SK-N-SH (cell line): ENCODE results near the gene ZC3H13. TPM values are rescaled to one million over a fixed set of nuclear protein-coding genes. Genes with fewer than 3 reads are reported as not detected.

Experiments
- CTCF ChIA-PET: fragments of 300-600, 350-600 bp; formaldehyde crosslinking; extraction: SDS; loops from one replicate; lab custom pipeline; 2021; lab: Yijun Ruan, JAX
- POLR2A ChIA-PET: fragments of 350-600 bp; sonication (Branson Sonifier 250); formaldehyde crosslinking; extraction: SDS; loops from one replicate; lab custom pipeline; 2020; ENCODE audit warnings: antibody characterized with exemption, inconsistent platforms; lab: Yijun Ruan, JAX
- DNase-seq: peaks from one replicate; pipeline ENCODE4 v3.0.0; 2012
- H2AFZ ChIP-seq: fragments of 200-600 bp; sonication (generic); 2 replicates; pipeline ENCODE4 v1.8.1; 2016; ENCODE audit warnings: antibody characterized with exemption, mild to moderate bottlenecking, low read depth
- H3F3A ChIP-seq: fragments of 200-600 bp; sonication (generic); replicated peaks from 2 replicates; pipeline ENCODE3; 2016; ENCODE audit warnings: antibody characterized with exemption, mild to moderate bottlenecking; ENCODE audit not compliant: insufficient read depth
- H3K27ac ChIP-seq, 2 experiments: fragments of 200-500 bp in 1 of 2; fragments of 200-600 bp in 1 of 2; sonication (Bioruptor generic) in 1 of 2; sonication (generic), shearing (Covaris generic) in 1 of 2; 2 replicates each; pipeline versions ENCODE4 v1.5.1 to v1.6.1; 2014 to 2016; ENCODE audit warnings: low read depth in 2 of 2, inconsistent platforms in 1 of 2, low read length in 1 of 2, mild to moderate bottlenecking in 1 of 2, mixed read lengths in 1 of 2
- H3K27me3 ChIP-seq: fragments of 200-600 bp; sonication (generic), shearing (Covaris generic); 2 replicates; pipeline ENCODE4 v1.6.1; 2016; ENCODE audit warnings: mixed run types; ENCODE audit not compliant: insufficient read depth
- H3K36me3 ChIP-seq, 2 experiments: fragments of 200-500 bp in 1 of 2; fragments of 200-600 bp in 1 of 2; sonication (Bioruptor generic) in 1 of 2; sonication (generic) in 1 of 2; replicated peaks in 1 of 2; 2 replicates each; pipeline versions ENCODE3 to v1.5.1; 2014 to 2016; ENCODE audit warnings: low read length in 1 of 2, mild to moderate bottlenecking in 1 of 2; ENCODE audit not compliant: insufficient read depth in 2 of 2, control insufficient read depth in 1 of 2
- H3K4me1 ChIP-seq, 2 experiments: fragments of 200-500 bp in 1 of 2; fragments of 200-600 bp in 1 of 2; sonication (Bioruptor generic) in 1 of 2; sonication (generic), shearing (Covaris generic) in 1 of 2; 2 replicates each; pipeline versions ENCODE4 v1.5.1 to v1.6.1; 2014 to 2016; ENCODE audit warnings: low read depth in 1 of 2, low read length in 1 of 2, mixed run types in 1 of 2; ENCODE audit not compliant: insufficient read depth in 2 of 2, control insufficient read depth in 1 of 2
- H3K4me2 ChIP-seq: fragments of 200-600 bp; sonication (generic), shearing (Covaris generic); 2 replicates; pipeline ENCODE4 v1.6.1; 2017; ENCODE audit warnings: mixed run types
- H3K4me3 ChIP-seq, 2 experiments: fragments of 200-500 bp in 1 of 2; fragments of 200-600 bp in 1 of 2; sonication (Bioruptor generic) in 1 of 2; sonication (generic), shearing (Covaris generic) in 1 of 2; 2 replicates each; pipeline versions ENCODE4 v1.5.1 to v1.8.1; 2014 to 2016; ENCODE audit warnings: low read depth in 2 of 2, inconsistent platforms in 1 of 2, low read length in 1 of 2, mild to moderate bottlenecking in 1 of 2, mixed read lengths in 1 of 2, moderate library complexity in 1 of 2
- H3K79me2 ChIP-seq: fragments of 200-600 bp; sonication (generic); 2 replicates; pipeline ENCODE4 v1.8.1; 2017; ENCODE audit warnings: mild to moderate bottlenecking; ENCODE audit not compliant: insufficient read depth
- H3K9ac ChIP-seq: fragments of 200-600 bp; sonication (generic); 2 replicates; pipeline ENCODE4 v1.6.1; 2017; ENCODE audit warnings: mixed run types
- H3K9me2 ChIP-seq: fragments of 200-600 bp; sonication (generic); 2 replicates; pipeline ENCODE4 v1.6.1; 2017; ENCODE audit warnings: mixed run types
- H3K9me3 ChIP-seq: fragments of 200-600 bp; sonication (generic); 2 replicates; pipeline ENCODE4 v1.6.1; 2017; ENCODE audit warnings: mixed run types, mild to moderate bottlenecking, moderate library complexity
- H4K20me1 ChIP-seq: fragments of 200-600 bp; sonication (generic); 2 replicates; pipeline ENCODE4 v1.6.1; 2017; ENCODE audit warnings: mild to moderate bottlenecking, mixed run types; ENCODE audit not compliant: insufficient read depth
- ELF1 ChIP-seq: IDR thresholded peaks from 2 replicates; pipeline ENCODE4 v1.4.0; 2012
- EP300 ChIP-seq, 2 experiments: IDR thresholded peaks; 2 replicates each; pipeline versions ENCODE4 v1.4.0 to v1.6.1; 2012; ENCODE audit warnings: borderline replicate concordance in 1 of 2, low read depth in 1 of 2, low read length in 1 of 2
- FOXJ3 ChIP-seq: sonication (generic); formaldehyde crosslinking; IDR thresholded peaks from 2 replicates; pipeline ENCODE4 v1.5.1; 2020; ENCODE audit warnings: mild to moderate bottlenecking, missing genetic modification reagents
- FOXM1 ChIP-seq: IDR thresholded peaks from 2 replicates; pipeline ENCODE4 v1.4.0; 2012; ENCODE audit warnings: low read depth, mild to moderate bottlenecking
- GATA2 ChIP-seq: sonication (generic); formaldehyde crosslinking; IDR thresholded peaks from 2 replicates; pipeline ENCODE4 v1.5.0; 2020; ENCODE audit warnings: mild to moderate bottlenecking, missing genetic modification reagents
- MXI1 ChIP-seq: IDR thresholded peaks from 2 replicates; pipeline ENCODE4 v1.6.1; 2012; ENCODE audit warnings: mild to moderate bottlenecking, low read depth, low read length, improper control_type of control experiment
- NFIC ChIP-seq: IDR thresholded peaks from 2 replicates; pipeline ENCODE4 v1.4.0; 2012; ENCODE audit warnings: borderline replicate concordance
- NRF1 ChIP-seq: IDR thresholded peaks from 2 replicates; pipeline ENCODE4 v1.6.1; 2012; ENCODE audit warnings: low read depth, mild to moderate bottlenecking, low read length
- POLR2AphosphoS5 ChIP-seq: IDR thresholded peaks from 2 replicates; pipeline ENCODE4 v1.6.1; 2012; ENCODE audit warnings: low read depth, low read length
- RAD21 ChIP-seq: IDR thresholded peaks from 2 replicates; pipeline ENCODE4 v1.6.1; 2012; ENCODE audit warnings: mild to moderate bottlenecking, low read length
- RFX5 ChIP-seq: IDR thresholded peaks from 2 replicates; pipeline ENCODE4 v1.6.1; 2012; ENCODE audit warnings: mild to moderate bottlenecking, improper control_type of control experiment, low read length
- SMC3 ChIP-seq: IDR thresholded peaks from 2 replicates; pipeline ENCODE4 v1.6.1; 2012; ENCODE audit warnings: low read depth, low read length, improper control_type of control experiment
- TAF1 ChIP-seq: IDR thresholded peaks from 2 replicates; pipeline ENCODE4 v1.6.1; 2012; ENCODE audit warnings: low read depth, mild to moderate bottlenecking, low read length, moderate library complexity, borderline replicate concordance
- YY1 ChIP-seq: IDR thresholded peaks from 2 replicates; pipeline ENCODE4 v1.4.0; 2012; ENCODE audit warnings: low read depth, mild to moderate bottlenecking
- whole genome bisulfite sequencing: methylation state at CpG from one replicate; pipeline ENCODE4 v1.1.6; 2017; ENCODE audit warnings: low lambda C conversion rate; 5-methylcytosine and 5-hydroxymethylcytosine counted together
- polyA plus RNA-seq, 3 experiments: library from polyadenylated mRNA; depleted of rRNA; stranded (reverse); fragments of >200 nt; gene quantifications; 2 replicates each; pipeline ENCODE4 v1.2.3, GENCODE V29; 2012
- TF ChIP-seq, protein P1 (sequence below): IDR thresholded peaks from 2 replicates; pipeline ENCODE4; 2012
- TF ChIP-seq, protein P2 (sequence below): IDR thresholded peaks from 2 replicates; pipeline ENCODE4 v1.4.0; 2012; ENCODE audit warnings: low read depth, borderline replicate concordance
- TF ChIP-seq, protein P3 (sequence below): fragments of 150-350 bp; IDR thresholded peaks from 2 replicates; pipeline ENCODE4 v1.6.1; 2016; ENCODE audit warnings: mild to moderate bottlenecking, low read depth, low read length
- TF ChIP-seq, protein P4 (sequence below): fragments of 200-600 bp; sonication (generic); IDR thresholded peaks from 2 replicates; pipeline ENCODE4 v1.6.1; 2017; ENCODE audit warnings: antibody characterized with exemption, mild to moderate bottlenecking, moderate library complexity

Gene ZC3H13
- polyA plus RNA-seq, 1 of the 3 experiments (the other 2 are of a cell fraction): 4.4 TPM

DNA sequence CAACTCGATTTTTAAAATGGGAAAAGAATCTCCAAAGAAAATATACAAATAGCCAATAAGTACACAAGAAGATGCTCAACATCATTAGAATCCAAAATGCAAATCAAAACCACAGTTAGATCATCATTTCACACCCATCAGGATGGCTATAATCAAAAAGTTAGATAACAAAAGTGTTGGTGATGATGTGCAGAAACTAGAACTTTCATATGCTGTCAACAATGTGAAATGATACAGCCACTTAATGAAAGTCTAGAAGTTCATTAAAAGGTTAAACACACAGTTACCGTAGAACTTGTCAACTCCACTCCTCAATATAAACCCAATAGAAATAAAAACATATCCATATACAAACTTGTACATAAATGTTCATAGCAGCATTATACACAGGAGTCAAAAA lies 11.8 kb downstream of the ZC3H13 start:
- no peaks in the 10 kb centered on the region for H3K9me2 ChIP-seq
- WGBS: 60% methylated on average over 2 of the region's 2 CpGs
- DNase-seq: no peak
- peaks cover 14% of the 10 kb centered on the region; the same call in 1 of the 2 replicates for H4K20me1 ChIP-seq
- H3K4me1 ChIP-seq: no peaks in the 10 kb centered on the region; a peak in 2 of 4 replicates
- peaks cover 10% of the 10 kb centered on the region for H3F3A ChIP-seq
- CTCF ChIA-PET: interaction anchor here (1.0 kb wide), 1 partner anchor 27 kb away, joined by 4 read pairs; no protein-coding TSS in a partner anchor
- no peak overlapping the region for H3K4me2 ChIP-seq
- no peak overlapping the region for H3K4me3 ChIP-seq
- TF ChIP-seq SMC3: no peak
- no peak for TF ChIP-seq NRF1
- TF ChIP-seq, protein P1, sequence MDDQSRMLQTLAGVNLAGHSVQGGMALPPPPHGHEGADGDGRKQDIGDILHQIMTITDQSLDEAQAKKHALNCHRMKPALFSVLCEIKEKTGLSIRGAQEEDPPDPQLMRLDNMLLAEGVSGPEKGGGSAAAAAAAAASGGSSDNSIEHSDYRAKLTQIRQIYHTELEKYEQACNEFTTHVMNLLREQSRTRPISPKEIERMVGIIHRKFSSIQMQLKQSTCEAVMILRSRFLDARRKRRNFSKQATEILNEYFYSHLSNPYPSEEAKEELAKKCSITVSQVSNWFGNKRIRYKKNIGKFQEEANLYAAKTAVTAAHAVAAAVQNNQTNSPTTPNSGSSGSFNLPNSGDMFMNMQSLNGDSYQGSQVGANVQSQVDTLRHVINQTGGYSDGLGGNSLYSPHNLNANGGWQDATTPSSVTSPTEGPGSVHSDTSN: no peak
- TF ChIP-seq NFIC: no peak
- no peak for TF ChIP-seq YY1
- no peak for TF ChIP-seq ELF1
- no peak for TF ChIP-seq RAD21
- TF ChIP-seq, protein P2, sequence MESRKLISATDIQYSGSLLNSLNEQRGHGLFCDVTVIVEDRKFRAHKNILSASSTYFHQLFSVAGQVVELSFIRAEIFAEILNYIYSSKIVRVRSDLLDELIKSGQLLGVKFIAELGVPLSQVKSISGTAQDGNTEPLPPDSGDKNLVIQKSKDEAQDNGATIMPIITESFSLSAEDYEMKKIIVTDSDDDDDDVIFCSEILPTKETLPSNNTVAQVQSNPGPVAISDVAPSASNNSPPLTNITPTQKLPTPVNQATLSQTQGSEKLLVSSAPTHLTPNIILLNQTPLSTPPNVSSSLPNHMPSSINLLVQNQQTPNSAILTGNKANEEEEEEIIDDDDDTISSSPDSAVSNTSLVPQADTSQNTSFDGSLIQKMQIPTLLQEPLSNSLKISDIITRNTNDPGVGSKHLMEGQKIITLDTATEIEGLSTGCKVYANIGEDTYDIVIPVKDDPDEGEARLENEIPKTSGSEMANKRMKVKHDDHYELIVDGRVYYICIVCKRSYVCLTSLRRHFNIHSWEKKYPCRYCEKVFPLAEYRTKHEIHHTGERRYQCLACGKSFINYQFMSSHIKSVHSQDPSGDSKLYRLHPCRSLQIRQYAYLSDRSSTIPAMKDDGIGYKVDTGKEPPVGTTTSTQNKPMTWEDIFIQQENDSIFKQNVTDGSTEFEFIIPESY: no peak
- TF ChIP-seq RFX5: no peak
- no peak overlapping the region for H2AFZ ChIP-seq
- H3K36me3 ChIP-seq: peaks cover 51 to 59% of the 10 kb centered on the region in 2 experiments
- no peak overlapping the region for H3K27ac ChIP-seq
- no peaks in the 10 kb centered on the region for H3K9me3 ChIP-seq
- H3K27me3 ChIP-seq: no peaks in the 10 kb centered on the region
- POLR2A ChIA-PET: no interaction called here
- H3K9ac ChIP-seq: no peak overlapping the region
- peaks cover 74% of the 10 kb centered on the region for H3K79me2 ChIP-seq

DNA sequence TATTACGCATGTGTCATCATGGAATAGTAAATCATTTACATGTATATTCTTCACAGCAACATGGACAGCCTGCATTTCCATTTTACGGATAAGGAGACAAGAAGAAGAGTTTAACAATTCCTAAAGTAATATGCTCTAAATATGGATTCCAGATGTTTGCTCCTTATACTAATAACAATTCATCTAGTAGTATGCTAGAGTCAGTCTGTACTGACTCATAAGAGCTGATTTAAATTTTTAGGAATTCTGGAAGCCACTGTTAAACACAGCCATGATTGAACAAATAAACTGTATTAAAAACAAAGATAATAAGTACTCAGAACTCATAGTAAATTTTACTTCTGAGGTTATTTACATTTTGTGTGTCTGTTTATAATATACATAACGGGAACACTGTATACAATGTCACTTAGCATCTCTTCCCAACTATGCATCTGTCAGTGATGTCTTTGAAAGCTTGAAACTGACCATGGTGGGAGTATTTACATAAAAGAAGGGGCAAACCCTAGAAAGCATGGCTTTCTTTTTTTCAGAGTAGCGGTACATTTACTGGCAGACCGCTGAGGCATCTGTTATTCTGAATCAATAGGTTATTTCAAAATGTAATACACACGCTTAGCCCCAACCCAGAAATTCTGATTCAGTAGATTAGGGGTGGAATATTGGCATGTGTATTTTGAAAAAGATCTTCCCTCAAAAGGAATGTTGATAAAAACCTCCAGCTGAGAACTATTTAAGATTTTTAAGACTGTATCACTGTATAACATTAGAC lies 12.9 kb downstream of the ZC3H13 start:
- DNase-seq: no peak
- Histone ChIP-seq H3K4me3 (no peak overlapping the region), H3K9me3 (no peaks in the 10 kb centered on the region), H2AFZ (no peak overlapping the region), H4K20me1 (peaks cover 5% of the 10 kb centered on the region; the same call in 1 of the 2 replicates), H3K27ac (no peak overlapping the region), H3K9me2 (no peaks in the 10 kb centered on the region), H3K4me1 (no peaks in the 10 kb centered on the region; a peak in 1 of 4 replicates), H3K36me3 (peaks cover 54 to 61% of the 10 kb centered on the region in 2 experiments), H3K79me2 (peaks cover 66% of the 10 kb centered on the region), H3K9ac (no peak overlapping the region), H3F3A (peaks cover 10% of the 10 kb centered on the region), H3K4me2 (no peak overlapping the region), H3K27me3 (no peaks in the 10 kb centered on the region)
- POLR2A ChIA-PET: no interaction called here
- CTCF ChIA-PET: interaction anchor here (1.8 kb wide), 1 partner anchor 12 kb away, joined by 4 read pairs; no protein-coding TSS in a partner anchor
- 94% methylated on average over 6 of the region's 6 CpGs for WGBS
- TF ChIP-seq MXI1: no peak
- no peak for TF ChIP-seq ELF1
- no peak for TF ChIP-seq FOXM1
- TF ChIP-seq, protein P3, sequence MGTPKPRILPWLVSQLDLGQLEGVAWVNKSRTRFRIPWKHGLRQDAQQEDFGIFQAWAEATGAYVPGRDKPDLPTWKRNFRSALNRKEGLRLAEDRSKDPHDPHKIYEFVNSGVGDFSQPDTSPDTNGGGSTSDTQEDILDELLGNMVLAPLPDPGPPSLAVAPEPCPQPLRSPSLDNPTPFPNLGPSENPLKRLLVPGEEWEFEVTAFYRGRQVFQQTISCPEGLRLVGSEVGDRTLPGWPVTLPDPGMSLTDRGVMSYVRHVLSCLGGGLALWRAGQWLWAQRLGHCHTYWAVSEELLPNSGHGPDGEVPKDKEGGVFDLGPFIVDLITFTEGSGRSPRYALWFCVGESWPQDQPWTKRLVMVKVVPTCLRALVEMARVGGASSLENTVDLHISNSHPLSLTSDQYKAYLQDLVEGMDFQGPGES: no peak
- TF ChIP-seq GATA2 (CRISPR knock-in tag): no peak
- TF ChIP-seq, protein P2: no peak
- TF ChIP-seq EP300 (IDR thresholded peaks at IDR 0.05; ENCODE audit: borderline replicate concordance in 1 of 2, low read depth in 1 of 2, low read length in 1 of 2): no peak
- TF ChIP-seq POLR2AphosphoS5: no peak
- TF ChIP-seq, protein P4, sequence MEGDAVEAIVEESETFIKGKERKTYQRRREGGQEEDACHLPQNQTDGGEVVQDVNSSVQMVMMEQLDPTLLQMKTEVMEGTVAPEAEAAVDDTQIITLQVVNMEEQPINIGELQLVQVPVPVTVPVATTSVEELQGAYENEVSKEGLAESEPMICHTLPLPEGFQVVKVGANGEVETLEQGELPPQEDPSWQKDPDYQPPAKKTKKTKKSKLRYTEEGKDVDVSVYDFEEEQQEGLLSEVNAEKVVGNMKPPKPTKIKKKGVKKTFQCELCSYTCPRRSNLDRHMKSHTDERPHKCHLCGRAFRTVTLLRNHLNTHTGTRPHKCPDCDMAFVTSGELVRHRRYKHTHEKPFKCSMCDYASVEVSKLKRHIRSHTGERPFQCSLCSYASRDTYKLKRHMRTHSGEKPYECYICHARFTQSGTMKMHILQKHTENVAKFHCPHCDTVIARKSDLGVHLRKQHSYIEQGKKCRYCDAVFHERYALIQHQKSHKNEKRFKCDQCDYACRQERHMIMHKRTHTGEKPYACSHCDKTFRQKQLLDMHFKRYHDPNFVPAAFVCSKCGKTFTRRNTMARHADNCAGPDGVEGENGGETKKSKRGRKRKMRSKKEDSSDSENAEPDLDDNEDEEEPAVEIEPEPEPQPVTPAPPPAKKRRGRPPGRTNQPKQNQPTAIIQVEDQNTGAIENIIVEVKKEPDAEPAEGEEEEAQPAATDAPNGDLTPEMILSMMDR: no peak
- no peak for TF ChIP-seq FOXJ3 (CRISPR knock-in tag)
- no peak for TF ChIP-seq RAD21
- TF ChIP-seq TAF1: no peak
